Mononuclear cell (primary cell): ENCODE results near the gene CHCHD6. TPM values are rescaled to one million over a fixed set of nuclear protein-coding genes. Genes with fewer than 3 reads are reported as not detected.

Experiments used
- H3K27me3 ChIP-seq: 2 replicates; pipeline ENCODE4 v1.6.0; 2011; ENCODE audit warnings: low read length, control low read depth; ENCODE audit not compliant: insufficient read depth
- H3K4me1 ChIP-seq: 2 replicates; pipeline ENCODE4 v1.5.1; 2011; ENCODE audit warnings: mild to moderate bottlenecking, low read length, control low read depth; ENCODE audit not compliant: insufficient read depth
- H3K4me3 ChIP-seq: 2 replicates; pipeline ENCODE4 v1.5.1; 2011; ENCODE audit warnings: mild to moderate bottlenecking, low read length, moderate library complexity
- H3K9me3 ChIP-seq: 2 replicates; pipeline ENCODE4 v1.5.1; 2011; ENCODE audit warnings: low read depth, mild to moderate bottlenecking, control low read depth, low read length
- total RNA-seq: library from RNA; depleted of rRNA; stranded (reverse); fragments of >200 nt; gene quantifications from one replicate; pipeline ENCODE4 v1.2.3, GENCODE V29; 2012

Gene CHCHD6
- total RNA-seq, 1 donor: 3.4 TPM

DNA sequence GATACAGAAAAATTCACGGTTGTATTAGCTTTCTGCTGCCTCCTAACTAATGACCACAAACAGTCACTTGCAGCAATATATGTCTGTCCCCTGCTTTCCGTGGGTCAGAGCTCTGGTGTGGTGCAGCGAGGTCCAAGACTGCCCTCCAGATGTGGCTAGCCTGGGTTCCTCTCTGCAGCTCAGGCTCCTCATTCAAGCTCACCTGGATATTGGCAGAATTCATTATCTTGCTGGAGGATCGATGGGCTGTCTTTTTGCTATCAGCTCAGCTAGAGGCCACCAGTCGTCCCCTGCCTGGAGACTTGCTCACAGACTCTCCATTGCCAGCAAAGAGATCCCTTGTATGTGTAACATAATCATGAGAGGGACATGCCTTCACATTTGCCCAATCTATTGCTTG lies 266.1 kb downstream of the CHCHD6 start:
- H3K9me3 ChIP-seq: peaks cover 6% of the 10 kb centered on the region
- H3K4me1 ChIP-seq: no peaks in the 10 kb centered on the region
- H3K27me3 ChIP-seq: peaks cover 13% of the 10 kb centered on the region
- H3K4me3 ChIP-seq: no peak overlapping the region

DNA sequence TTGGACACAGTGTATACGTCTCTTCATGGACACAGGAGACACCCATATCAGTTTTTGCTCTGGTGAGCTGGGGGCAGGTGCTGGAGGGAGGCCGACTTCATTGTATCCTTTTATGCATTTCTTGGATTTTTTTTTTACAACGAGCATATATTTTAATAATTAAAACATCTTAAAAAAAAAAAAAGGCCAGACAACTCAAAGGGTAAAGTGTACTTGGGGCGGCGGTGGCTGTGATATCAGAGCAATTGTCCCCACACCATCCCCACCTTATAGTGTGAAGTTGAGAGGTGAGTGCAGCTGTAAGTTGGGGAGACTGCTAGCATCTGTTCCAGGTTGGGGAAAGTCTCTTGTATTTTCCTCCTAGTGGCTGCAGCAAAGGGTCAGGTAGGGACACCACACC lies 266.9 kb downstream of the CHCHD6 start:
- Histone ChIP-seq H3K27me3 (peaks cover 13% of the 10 kb centered on the region), H3K9me3 (peaks cover 11% of the 10 kb centered on the region), H3K4me3 (no peak overlapping the region), H3K4me1 (no peaks in the 10 kb centered on the region)

DNA sequence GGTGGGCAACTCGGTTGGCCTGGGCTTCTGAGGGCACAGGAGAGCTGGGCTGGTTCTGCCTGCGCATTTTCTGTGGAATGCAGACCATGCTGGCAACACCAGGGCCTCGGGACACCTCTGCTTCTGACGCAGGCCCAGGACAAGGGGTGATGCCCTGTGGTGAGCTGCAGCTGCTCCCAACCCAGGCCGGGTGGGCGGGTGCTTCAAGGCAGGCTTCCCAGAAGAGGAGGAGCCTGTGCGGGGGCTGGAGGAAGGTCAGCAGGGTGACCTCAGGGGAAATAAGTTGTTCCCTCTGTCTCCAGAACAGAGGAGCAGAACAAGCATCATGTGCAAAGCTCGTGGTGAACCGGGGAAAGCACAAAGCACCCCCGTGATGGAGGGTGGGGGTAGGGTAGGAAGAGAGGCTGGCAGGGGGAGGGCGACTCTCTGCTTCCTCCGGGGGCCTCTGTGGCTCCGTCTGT lies 267.9 kb downstream of the CHCHD6 start:
- H3K27me3 ChIP-seq: peaks cover 13% of the 10 kb centered on the region
- no peaks in the 10 kb centered on the region for H3K4me1 ChIP-seq
- no peak overlapping the region for H3K4me3 ChIP-seq
- H3K9me3 ChIP-seq: peaks cover 11% of the 10 kb centered on the region

DNA sequence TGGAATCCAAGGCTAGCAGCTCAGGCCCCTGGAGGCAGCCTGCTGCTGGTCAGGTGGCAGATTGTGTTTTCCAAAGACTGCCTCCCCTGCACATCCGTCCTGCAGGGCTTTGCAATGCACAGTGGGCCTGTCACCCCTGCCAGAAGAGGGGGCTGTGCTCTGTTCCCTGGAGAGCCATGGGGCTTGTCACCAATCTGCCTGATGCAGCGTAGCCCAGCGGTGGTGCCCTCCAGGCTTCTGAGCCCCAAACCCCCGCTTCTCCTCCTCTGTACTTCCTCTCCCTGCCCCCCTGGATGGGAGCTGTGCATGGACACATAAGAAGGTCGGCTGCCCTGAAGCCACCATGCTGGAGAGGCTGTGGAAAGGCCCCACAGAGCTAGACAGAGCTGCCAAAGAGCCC lies 268.8 kb downstream of the CHCHD6 start:
- Histone ChIP-seq H3K4me3 (no peak overlapping the region), H3K9me3 (peaks cover 11% of the 10 kb centered on the region), H3K4me1 (no peaks in the 10 kb centered on the region), H3K27me3 (peaks cover 13% of the 10 kb centered on the region)

DNA sequence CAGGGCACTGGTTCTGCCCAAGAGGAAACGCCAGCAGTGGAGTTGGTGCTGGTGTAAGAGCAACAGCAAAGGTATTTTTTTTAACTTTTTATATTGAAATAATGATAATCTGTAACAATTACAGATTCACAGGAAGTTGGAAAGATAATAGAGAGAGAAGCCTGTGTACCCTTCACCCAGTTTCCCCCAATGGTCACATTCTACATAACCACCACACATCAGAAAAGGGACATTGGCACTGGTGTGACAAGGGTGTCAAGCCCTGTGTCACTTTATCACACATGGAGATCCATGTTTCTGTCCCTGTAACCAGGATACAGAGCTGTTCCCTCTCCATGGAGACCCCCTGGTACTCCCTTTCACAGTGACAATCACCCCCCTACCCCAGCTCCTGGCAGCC lies 269.8 kb downstream of the CHCHD6 start:
- Histone ChIP-seq H3K4me3 (no peak overlapping the region), H3K27me3 (peaks cover 13% of the 10 kb centered on the region), H3K9me3 (peaks cover 11% of the 10 kb centered on the region), H3K4me1 (no peaks in the 10 kb centered on the region)

DNA sequence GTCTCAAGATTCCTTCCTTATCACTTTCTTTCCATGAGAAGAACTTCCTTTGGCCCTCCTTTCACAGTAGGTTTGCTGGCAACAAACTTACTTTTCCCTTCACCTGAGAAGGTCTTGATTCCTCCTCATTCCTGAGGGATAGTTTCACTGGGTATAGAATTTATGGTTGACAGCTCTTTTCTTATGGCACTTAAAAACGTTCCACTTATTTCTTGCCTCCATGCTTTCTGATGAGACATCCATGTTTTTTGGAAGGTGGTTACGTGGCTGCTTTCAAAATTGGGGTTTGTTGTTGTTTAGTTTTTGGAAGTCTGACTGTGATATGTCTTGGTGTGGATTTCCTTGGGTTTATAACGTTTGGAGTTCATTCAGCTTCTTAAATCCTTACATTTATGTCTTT lies 270.7 kb downstream of the CHCHD6 start:
- Histone ChIP-seq H3K4me1 (no peaks in the 10 kb centered on the region), H3K4me3 (no peak overlapping the region), H3K9me3 (peaks cover 11% of the 10 kb centered on the region), H3K27me3 (peaks cover 13% of the 10 kb centered on the region)

DNA sequence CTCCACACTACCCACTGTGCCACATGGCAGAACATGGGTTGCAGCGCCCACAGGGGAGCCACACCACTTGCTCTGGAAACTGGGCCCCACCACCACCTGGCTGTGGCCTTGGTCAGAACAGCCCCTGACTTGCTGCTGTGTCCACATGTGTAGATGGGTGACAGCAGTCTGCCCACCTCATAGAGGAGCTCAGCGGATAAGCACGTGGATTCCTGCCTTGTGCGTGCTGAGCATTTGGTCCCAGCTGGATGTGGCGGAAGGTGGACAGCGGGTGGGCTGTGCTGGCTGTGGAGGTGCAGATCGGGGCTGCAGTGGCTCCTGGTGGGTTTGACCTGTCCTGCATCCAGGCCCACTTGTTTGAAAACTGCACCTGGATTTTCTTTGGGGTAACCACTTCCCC lies 272.9 kb downstream of the CHCHD6 start:
- Histone ChIP-seq H3K9me3 (peaks cover 11% of the 10 kb centered on the region), H3K4me3 (no peak overlapping the region), H3K27me3 (peaks cover 21% of the 10 kb centered on the region), H3K4me1 (peaks cover 5% of the 10 kb centered on the region)

DNA sequence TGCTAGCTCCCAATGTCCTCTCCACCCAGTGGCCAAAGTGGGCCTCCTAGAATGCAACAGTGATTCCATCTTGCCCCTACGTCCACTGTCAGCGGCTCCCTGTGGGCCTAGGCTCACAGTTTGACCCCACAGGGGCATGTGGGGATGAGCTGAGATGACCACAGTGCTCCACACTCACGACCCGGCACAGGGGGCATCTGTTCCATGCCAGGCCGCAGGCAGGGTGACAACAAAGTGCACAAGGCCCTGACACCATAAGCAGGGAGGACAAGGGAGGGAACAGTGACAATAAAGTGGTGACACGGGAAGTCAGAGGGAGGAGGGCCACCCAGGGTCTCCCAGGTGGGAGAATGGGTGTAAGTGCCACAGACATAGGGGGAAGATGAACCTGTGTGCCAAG lies 273.8 kb downstream of the CHCHD6 start:
- H3K9me3 ChIP-seq: peaks cover 11% of the 10 kb centered on the region
- H3K27me3 ChIP-seq: peaks cover 21% of the 10 kb centered on the region
- H3K4me1 ChIP-seq: peaks cover 13% of the 10 kb centered on the region
- no peak overlapping the region for H3K4me3 ChIP-seq

DNA sequence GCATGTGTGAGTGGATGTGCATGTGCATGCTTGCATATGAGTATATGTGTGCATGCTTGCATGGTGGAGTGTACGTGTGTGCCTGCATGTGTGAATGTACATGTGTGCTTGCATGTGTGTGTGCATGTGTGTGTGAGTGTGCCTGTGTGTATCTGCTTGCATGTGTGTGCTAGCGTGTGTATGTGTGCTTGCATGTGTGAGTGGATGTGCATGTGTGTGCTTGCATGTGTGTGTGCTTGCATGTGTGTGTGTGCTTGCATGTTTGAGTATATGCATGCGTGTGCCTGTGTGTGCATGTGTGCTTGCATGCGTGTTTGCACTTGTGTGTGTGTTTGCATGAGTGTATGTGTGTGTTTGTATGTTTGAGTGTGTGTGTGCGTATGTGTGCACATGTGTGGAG lies 274.3 kb downstream of the CHCHD6 start:
- Histone ChIP-seq H3K4me3 (no peak overlapping the region), H3K4me1 (peaks cover 13% of the 10 kb centered on the region), H3K9me3 (peaks cover 11% of the 10 kb centered on the region), H3K27me3 (peaks cover 21% of the 10 kb centered on the region)

DNA sequence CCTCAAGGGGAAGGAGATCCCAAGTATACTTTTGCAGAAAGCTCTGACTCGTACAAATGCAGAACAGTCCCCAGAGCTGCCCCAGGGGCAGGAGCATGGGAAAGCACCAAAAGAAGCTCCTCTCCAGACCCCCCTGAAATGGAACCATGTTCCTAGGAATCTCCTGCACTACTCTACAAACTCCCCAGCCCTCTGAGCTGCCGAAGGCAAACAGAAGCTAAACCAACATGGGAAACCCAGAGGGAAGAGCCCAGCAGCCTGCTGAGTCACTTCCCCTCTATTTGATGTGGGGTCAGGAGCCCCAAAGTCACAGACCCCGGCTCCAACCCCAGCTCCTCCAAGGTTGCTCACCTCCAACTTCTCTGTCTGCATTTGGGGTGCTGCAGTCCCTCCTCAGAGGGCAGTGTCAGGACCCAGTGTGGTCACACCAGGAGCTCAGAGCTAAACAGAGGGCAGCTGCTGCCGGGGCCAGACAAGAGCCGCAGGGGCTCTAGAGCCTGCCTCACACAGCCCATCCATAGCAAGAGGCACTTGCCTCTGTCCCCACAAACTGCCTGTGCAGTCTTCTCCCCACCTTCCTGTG lies 275.1 kb downstream of the CHCHD6 start:
- peaks cover 19% of the 10 kb centered on the region for H3K4me1 ChIP-seq
- H3K27me3 ChIP-seq: peaks cover 19% of the 10 kb centered on the region
- no peak overlapping the region for H3K4me3 ChIP-seq
- H3K9me3 ChIP-seq: peaks cover 11% of the 10 kb centered on the region

DNA sequence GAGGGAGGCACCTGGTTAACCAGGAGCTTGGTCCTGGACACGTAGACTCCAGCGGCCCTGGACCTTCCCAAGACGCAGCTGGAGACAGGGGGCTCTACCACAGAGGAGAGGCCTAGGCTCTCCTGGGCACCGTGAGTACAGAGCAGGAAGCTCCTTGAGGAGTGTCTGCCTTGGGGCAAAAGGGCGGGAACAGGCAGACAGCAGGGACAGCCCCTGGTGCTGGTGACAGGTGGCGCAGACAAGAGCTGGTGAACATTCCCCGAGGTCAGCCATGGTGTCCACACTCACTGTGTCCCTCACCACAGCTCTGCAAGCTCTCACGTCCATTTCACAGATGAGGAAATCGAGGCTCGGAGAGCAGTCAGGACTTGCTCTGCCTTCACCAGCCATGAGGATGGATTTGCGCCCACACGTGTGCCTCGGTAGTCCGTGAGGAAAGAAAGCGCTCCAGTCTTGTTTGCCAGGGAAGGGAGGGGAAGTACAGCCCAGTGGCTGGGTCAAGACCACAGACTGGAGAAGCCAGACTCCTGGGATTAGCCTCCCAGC lies 276.3 kb downstream of the CHCHD6 start:
- Histone ChIP-seq H3K4me1 (peaks cover 21% of the 10 kb centered on the region), H3K4me3 (no peak overlapping the region), H3K9me3 (peaks cover 3% of the 10 kb centered on the region), H3K27me3 (peaks cover 12% of the 10 kb centered on the region)

DNA sequence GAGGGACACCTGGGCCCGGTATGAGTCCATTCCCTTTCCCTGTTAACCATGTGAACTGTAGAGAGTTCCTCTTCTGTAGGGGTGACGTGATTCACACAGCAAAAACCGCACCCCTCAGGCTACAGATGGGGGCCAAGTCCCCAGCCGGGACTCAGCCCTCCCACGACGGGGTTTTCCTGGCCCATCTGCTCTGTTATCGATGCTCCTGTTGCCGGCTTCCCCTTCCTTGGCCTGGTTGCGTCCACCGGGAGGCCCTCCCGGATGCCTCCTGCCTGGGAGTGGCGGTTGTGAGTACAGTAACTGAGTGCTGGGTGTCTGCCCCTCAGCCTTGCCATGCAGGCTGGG lies 278.1 kb downstream of the CHCHD6 start:
- peaks cover 12% of the 10 kb centered on the region for H3K27me3 ChIP-seq
- H3K4me1 ChIP-seq: peaks cover 21% of the 10 kb centered on the region
- H3K9me3 ChIP-seq: no peaks in the 10 kb centered on the region
- H3K4me3 ChIP-seq: peak overlapping the region; percentile 34

DNA sequence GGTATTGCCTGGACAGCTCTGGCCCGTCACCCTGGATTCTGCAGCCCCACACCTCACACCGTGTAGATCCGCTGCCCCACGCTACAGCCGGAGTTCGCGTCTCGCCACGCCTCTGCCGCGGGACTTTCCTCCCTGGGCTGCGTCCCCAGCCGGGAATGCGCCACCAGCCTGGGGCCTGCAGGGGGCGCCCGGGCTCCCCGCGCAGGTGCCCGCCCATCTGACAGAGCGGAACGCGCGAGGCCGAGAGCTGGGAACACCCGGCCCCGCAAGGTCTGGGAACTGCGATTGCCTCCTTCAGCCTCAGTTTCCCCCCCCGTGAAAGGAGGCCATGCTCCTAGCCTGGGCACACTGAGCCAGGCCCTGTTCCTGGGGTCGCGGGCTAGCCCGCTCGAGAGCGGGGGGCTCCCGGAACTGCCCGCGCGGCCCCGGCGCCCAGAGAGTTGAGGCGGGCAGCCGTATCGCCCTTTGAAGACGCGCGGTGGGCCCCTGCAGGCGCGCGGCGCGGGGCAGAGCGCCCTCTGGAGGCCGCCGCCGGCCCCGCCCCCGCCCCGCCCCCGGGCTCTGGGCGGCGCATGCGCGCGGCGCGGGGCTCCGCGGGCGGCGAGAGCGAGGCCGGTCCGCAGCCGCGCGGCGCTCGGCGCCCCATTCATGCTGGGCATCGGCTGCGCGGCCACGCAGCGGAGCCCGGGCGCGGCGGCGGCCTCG lies 278.6 kb downstream of the CHCHD6 start, which contains the start of gene PLXNA1:
TSS of gene PLXNA1 (plus strand) at position 645 of the 705 bp plus-strand sequence. CDS start 5,479 bp downstream, outside the sequence.
- peaks cover 21% of the 10 kb centered on the region for H3K4me1 ChIP-seq
- H3K4me3 ChIP-seq: peak within 1 kb of the TSS; percentile 34
- no peaks in the 10 kb centered on the region for H3K9me3 ChIP-seq
- H3K27me3 ChIP-seq: peaks cover 12% of the 10 kb centered on the region

DNA sequence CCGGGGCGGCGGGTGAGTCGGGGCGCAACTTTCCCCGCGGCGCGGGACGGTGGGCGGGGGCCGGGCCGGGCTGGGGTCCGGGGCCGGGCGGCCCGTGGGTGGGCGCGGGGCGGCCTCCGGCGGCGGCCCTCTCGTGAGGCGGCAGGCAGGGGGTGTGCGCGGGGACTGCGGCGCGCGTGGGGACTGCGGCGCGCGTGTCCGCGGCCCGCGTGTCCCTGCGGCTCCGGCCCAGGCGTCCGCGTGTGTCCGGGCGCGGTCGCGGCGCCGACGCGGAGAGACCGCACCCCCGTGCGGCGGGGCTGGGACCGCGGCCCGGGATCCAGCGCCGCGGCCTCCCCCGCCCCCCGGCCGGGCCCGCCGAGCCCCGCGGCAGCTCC lies 279.2 kb downstream of the CHCHD6 start:
- Histone ChIP-seq H3K4me3 (peak overlapping the region; percentile 26), H3K9me3 (no peaks in the 10 kb centered on the region), H3K4me1 (peaks cover 21% of the 10 kb centered on the region), H3K27me3 (peaks cover 12% of the 10 kb centered on the region)

DNA sequence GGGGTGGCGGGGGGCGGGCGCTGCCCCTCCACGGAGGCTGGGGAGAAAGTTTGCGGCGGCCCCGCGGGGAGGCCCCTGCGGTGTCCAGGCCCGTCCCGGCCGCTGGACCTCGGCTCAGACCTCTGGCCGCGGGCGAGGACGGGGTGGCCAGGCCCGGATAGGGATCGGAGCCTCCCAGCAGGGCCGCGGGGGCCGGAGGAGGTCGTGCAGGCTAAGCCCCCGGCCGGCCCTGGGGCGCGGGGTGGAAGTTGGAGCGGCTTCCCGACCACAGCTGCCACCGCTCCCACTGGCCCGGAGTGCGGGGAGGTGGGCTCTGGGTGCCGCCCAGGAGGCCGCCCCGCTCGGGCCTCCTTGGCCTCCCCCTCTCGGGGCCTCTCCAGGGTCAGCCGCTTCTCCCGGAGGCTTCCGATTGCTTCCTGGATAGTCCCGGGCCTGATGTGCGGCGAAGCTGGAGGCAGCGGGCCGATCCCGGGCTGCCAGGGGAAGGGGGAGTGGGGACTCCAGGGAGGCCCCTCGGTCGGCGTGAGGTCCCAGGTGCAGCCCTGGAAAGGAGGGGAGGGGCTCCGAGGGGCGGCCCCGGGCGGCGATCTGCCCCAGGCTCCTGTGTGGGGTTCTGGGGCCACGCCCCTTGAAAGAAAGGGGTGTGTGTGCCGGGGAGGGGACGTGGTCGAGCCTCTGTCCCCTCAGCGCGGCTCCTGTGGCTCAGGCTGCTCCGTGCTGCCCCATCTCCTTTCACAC lies 279.8 kb downstream of the CHCHD6 start:
- no peaks in the 10 kb centered on the region for H3K9me3 ChIP-seq
- peaks cover 21% of the 10 kb centered on the region for H3K4me1 ChIP-seq
- peaks cover 12% of the 10 kb centered on the region for H3K27me3 ChIP-seq
- peak overlapping the region; percentile 26 for H3K4me3 ChIP-seq
